GM21619 (cell line): ENCODE results near the gene TUT1.
A peak's percentile ranks its signal among the peaks of the same experiment; 100 is the strongest.
"Not testable (repeated sequence)": the region's sequence is repeated elsewhere in the genome, so short reads cannot be mapped to it uniquely, and the experiment has no call there.

Experiments used
- ATAC-seq: cut with Tn5 transposase; IDR thresholded peaks from one replicate; pipeline ENCODE4 v1.9.1; 2021; ENCODE audit not compliant: unreplicated experiment

TUT1 gene

DNA sequence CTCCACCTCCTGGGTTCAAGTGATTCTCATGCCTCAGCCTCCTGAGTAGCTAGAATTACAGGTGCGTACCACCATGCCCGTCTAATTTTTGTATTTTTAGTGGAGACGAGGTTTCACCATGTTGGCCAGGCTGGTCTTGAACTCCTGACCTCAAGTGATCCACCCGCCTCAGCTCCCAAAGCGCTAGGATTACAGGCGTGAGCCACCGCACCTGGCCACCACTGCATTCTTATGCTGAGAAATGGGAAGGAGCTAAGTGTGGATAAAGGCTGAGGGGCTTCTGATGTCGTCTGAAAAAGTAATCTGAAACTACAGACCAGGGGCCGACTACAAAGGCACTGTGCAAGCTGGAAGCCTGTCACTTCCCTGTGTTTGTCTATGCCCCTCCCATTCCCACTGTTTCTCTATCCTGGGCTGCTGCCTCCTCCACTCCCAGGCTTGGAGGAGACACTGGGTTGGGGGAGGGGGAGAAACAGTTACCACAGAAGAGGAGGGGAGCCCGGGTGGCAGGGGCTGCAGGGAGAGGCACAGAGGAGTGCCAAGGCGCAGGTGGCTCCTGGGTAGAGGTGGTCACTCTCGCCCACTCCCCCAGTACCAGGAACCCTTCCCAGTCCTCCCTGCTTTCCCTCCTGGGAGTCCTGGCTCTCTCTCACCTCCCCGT, 13.3 kb upstream of the TUT1 start:
- ATAC-seq, result no peak

DNA sequence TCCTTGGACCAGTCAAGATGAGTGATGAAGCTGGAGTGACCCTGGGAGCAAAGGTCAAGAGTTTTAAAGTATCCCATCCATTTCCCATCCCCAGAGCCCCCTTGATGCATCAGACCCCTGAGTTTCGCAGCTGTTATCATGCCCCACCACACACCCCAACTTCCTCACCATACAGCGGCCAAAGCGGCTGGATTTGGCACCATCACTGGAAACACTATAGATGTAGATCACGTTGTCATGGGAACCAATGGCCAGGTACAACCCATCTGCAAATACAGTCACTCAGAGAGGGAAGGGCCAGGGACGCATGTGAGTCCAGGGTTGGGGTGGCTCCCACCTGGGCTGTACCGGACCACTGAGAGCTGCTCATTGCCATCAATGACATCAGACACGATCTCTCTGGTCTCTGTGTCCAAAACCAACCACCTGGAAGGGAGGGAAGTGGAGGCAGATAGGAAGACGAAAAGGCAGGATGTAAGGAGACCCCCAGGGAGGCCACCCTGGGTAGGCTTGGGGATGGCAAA, 12.5 kb upstream of the TUT1 start:
- ATAC-seq, result no peak

DNA sequence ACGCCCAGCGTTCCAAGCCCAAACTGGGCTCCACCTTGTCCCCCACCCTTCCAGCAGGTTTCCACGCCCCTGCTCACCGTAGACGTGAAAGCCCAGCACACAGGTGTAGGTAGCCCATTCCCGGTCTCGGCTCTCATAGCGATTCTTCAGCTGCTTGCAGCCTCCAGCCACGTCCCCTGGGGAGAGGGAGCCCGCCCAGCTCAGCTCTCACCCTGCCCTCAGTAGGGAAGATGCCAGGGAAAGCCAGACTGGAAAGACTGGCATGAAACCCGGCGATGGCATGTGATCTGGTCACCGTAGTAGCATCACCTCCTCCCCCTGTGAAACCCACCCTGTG, 11.7 kb upstream of the TUT1 start:
- no peak for ATAC-seq

DNA sequence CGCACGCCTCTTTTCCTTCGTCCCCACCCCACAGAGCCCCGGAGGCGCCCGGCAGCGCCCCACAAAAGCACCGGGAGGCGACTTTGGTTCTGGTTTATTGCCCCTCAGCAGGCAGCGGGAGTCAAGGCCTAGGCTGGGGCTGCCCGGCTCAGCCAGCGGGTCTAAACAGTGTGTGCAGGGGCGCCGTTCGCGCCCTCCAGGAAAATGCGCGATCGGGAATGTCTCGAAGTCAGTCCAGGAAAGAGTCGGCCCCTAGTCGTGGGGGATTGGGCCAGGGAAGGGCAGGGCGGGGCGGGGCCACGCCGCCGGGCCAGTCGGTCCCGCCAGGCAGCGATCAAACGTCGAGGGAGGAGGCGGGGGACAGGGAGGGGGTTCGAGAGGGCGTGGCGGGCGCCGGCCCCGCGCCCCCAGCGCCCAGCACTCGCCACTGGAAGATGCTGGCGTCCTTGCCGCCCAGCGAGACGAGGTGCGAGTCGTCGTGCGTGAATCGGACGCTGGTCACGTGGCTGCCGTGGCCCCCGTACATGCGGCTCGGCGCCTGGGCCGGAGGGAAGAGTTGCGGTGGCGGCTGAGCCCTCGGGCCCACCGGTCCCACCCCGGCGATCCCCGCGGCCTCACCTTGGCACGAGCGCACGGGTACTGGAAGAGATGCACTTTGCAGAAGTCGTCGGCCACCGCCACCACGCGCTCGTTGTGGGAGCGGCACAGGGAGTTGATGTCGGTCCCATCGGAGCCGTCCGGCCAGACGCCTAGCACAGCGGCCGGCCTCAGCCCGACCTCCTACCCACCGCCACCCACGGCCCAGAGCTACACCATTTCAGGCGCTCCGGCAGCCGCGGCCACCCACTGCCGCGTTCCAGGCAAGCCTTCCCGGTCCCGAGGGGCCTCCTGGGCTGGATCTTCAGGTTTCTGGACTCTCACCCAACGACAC, 11.1 kb upstream of the TUT1 start:
- ATAC-seq, result no peak

DNA sequence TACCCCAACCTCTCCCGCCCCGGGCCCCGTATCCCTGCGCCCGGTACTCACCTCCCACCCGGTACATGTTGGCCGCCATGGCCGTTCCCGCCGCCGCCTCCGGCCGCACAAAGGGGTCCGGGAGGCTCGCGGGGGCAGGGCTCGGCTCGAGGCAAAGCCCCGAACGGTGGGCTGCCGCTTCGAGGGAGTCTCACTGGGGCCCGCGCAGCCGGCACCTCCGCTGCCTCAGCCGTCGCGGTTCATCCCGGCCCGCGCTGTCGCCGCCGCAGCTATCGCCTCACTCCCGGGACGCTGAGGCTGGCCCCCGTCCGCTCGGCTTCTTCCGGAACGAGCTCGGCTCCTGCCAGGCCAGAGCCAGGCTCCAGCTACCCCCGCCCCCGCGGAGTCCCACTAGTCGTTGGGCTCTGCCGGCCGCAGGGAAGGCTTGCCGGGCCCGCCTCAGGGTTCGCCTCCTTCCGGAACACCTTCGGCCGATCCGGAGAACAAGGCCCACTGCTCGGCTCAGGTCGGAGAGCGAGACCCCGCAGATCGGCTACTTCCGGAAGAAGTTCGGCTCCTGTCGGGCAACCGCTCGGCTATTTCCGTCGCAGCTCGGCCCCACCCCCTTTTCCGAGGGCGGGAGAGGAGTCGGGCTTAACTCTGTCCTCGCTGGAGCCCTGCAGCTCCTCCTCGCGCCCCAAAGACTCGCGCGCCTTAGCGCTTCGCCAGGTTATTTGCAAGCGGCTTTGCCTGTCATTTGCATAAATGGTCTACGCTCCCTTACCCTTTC, 10.2 kb upstream of the TUT1 start, which contains the start of gene MTA2:
MTA2 (minus strand) TSS at position 494 of the 769 bp plus-strand sequence; CDS start at position 79, 415 bp downstream.
- ATAC-seq, result peak; percentile 72

DNA sequence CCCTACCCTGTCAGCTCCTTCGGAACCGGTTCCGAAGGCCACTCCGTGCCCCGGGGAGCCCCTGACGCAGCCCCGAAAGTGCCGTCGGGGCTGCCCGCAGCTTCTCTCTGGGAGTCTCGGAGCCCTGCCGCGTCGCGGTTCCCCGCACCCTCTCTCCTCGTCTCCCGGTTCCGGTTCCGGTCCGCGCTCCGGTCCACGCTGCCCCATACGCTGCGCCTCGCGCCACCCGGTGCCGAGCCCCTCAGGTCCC, 9.7 kb upstream of the TUT1 start:
- no peak for ATAC-seq

DNA sequence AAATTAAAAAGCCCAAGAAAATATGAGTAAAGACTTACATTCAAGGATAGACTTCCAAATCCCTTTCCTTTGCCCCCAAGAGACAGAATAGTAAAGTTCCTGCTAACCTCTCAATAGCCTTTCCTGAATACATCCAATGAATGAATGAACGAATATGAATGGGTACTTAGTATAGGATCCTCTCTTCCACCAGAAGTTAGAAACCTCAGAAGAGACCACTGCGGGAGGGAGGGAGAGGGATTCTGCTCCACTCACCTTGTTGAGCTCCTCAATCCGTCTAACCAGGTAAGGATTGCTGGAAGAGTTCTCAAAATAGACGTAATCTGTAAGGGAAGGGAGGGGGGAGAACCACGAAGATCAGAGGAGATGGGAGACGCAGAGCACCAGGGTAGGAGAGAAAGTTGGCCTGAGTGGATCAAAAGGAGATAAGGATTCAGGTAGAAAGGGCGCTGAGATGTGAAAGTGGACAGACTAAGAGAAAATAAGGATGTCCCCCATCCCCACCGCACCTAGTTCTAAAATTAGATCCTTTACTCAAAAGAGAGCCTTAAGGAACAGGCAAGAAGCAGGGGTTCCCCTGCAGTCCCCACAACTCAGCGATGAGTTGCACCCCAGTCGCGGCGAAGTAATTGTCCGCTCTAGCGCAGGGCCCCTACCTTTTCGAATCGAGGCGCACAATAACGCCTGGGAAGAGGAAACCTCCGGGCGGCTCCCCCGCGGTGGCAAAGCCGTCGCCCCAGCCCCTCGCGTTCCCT, 9.2 kb upstream of the TUT1 start:
- no peak for ATAC-seq

DNA sequence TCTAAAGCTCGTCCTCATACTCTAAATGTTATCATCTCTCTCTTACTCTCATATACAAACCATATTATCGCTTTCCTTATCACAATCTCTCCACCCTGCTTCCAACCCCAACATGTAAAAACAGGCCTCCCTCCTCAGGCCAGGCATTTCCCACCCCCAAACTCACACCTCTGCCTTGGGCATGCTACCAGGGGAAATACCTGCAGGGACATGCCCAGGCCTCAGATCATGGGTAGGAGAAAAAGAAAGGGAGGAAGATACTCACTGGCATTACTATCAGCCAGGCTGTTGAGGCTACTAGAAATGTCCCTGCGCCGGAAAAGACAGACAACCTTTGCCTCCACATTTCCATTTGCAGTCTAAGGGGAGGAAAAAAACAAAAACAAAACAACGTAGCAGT, 8.6 kb upstream of the TUT1 start:
- no peak for ATAC-seq

DNA sequence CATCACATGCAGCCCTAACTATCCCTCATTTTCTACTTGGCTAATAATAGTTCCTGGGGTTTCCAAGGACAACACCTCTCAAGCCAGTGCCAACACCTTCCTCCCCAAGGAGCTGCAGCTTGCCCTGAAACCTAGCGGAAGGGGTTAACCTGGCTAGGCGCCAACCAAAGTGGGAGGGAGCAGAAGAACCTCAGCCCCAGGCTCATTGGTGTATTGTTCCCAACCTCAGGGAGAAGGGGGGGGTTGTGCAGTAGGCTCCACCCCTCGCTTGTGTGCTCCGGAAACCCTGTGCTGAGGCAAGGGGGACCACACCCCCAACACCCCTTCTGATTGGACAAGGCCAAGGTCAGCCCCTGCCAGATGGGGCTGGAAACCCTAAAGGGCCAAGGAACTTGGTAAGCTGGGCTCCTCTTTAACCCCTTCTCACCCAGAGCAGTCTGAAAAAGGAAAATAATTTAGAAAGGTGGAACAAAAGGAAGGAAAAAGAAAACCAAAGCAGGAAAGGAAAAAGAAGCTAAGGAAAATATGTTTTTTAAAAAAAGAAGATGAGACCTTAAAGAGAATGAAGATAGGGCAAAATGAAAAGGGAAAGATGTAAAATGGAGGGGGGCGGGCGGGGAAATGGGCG, 7.9 kb upstream of the TUT1 start:
- peak; percentile 49 for ATAC-seq

DNA sequence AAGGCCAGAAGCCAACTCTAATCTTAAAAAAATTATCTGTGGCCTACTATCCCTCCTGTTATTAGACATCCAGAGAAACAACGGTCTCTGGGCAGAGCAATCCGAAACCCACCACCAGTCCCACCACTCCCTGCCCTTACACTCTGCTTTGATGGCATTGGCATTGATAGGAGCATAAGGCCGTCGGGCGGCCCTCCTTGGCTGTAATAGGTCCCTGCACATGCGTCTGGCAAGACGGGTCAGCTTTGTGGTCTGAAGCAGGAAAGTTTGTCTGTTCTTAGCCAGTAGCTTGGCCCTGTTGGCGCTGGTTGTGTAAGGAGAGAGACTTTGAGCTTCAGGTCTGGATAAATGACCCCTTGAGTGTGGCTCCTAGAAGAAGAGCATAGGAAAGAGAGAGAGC, 3.8 kb upstream of the TUT1 start:
- ATAC-seq, result no peak

DNA sequence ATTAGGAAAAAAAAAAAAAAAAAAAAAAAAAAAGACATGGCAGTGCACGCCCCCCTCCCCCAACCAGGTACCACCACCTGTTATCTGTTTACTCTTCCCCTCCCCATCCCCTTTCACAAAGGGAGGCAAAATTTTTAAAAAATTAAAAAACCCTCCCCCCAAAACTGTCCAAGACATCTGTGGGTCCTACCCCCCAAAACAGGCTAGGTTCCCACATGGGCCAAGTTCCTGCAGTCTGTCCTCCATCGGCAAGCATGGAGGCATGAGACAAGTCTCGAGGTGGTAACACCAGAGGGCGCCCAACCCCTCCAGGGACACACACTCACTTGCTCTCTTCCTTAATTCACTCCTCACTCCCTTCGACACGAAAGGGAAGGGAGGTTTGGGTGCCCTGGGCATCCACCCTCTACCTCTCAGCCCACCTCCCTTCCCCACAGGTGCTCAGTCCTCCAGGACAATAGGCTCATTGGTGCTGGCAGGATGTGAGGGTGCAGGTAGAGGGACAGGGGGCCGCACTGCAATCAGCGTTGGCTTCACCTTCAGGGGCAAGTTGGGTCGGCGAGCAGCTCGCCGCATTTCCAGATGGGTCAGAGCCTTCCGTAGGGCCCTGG, 2.2 kb upstream of the TUT1 start:
- ATAC-seq, result no peak

DNA sequence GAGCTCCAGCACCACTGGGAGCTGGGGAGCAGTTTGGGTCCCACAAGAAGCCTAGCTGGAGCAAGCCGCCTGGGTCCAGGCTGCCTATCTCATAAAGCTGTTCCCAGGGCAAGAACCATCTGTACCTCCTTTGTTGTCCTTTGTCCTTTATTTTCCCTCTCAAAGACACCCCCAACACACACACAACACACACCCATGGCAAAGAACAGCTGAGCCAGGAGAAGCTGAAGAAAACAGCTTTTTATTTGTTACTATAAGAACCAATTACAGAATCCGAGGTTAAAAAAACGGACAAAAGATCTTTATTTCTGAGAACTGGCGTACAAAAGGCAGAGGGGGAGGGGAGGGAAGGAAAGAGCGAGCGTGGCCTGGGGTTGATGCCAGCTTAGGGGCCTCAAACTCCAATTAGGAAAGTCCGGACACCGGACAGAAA, 1.7 kb upstream of the TUT1 start:
- ATAC-seq, result no peak

DNA sequence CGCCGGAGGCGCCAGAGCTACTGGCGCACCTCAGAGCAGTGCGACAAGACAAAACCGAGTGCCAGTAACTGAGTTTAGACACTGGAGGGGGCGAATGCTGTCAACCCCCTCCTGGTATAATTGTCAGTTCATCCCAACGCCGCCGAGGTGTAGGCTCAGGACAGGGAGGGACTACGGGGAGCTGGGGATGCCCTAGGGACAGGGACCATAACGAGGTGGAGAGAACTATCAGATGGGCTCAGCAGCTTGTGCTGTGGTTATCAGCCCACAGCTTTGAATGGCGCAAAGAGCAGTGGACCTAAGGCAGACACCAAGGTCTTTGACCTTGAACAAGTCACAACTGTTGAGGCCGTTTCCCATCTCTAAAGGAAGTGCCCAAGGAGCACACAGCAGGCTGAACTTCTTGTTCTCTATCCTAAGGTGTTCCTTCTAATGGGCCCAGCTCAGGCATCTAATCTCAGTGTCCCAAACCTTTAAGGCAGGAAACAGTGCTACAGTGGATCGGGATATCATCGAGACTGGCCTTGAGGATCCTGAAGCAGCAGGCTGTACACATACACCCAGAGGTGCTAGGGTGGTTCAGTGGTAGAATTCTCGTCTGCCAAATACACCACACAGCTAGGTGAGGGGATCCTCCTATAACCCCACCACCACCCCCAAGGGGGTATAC, 958 bp upstream of the TUT1 start:
- no peak for ATAC-seq

DNA sequence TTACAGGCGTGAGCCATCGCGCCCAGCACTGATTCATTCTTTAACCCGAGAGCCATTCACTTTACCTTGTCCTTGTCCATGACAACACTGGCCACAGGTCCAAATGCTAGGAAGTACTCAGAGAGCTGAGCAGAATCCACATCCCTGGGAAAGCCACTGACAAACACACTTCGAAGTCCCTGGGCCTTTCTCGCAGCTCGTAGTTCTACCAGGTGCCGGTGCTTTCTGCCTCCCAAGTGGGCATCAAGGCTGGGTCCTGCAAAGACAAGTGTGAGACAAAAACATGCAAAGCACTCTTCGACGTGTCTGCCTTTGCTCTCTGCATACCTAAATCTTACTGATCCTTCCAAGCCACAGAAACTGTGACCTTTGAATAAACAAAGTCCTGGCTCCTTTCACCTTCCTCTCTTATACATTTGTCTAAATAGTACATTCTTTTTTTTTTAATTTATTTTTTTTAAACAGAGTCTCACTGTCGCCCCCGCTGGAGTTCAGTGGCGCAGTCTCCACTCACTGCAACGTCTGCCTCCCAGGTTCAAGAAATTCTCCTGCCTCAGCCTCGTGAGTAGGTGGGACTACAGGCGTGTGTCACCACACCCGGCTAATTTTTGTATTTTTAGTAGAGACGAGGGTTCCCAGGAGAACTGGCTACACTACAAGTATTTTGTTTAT, 2.2 kb downstream of the TUT1 start:
- ATAC-seq, result no peak

DNA sequence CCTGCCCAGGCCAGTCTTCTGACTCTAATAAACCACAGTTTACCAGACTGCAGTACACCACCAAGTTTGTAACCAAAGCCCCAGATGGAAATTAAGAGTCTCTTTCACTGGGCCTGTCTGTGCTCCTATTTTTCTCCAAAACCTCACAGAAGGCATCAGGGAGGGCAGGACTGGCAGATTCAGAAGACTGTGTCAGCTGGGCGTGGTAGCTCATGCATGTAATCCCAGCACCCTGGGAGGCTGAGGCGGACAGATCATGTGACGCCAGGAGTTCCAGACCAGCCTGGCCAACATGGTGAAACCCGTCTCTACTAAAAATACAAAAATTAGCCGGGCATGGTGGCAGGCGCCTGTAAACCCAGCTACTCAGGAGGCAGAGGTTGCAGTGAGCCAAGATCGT, 6.0 kb downstream of the TUT1 start:
- ATAC-seq, result not testable (repeated sequence)

DNA sequence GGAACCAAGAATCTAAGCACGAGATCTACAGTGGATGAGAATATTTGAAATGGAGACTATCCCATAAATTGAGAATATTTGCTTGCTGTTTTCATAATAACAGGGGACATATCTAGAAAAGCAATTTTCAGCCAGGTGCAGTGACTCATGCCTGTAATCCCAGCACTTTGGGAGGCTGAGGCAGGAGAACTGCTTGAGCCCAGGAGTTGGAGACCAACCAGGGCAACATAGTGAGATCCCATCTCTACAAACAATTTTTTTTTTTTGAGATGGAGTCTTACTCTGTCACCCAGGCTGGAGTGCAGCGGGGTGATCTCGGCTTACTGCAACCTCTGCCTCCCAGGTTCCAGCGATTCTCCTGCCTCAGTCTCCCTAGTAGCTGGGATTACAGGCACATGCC, 9.6 kb downstream of the TUT1 start:
- not testable (repeated sequence) for ATAC-seq

DNA sequence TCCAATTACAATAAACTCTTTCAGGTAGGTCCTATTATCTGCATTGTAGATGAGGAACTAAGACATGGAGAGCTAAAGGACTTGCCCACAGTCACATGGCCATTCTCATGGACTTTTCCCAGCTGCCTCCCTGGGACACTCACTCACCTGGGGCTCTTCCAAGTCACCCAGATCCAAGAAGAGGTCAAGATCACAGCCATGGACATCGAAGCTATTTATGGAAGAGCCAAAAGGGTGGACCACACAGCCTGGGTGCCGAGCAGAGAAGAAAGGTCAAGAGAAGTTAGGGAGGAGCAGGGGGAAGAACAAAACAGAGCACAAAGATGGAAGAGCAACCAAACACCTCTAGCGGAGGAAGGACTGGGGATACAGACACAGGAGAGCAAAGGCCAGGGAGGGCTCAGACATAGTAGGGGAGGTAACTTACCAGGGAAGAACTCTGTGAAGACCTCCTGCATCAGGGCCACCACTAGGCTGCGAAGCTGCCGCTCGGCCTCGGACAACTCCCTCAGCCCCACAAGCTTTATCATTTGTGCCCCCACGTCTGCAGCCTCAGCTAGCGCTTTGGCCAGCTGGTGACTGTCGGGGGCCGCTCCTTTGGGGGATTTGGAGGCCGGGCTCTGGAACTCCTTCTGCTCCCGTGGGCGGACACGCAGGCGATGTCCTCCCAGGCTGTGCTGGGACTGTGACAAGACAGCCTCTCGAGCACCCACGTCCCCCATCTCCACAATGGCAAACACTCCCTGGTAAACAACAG, 10.2 kb downstream of the TUT1 start:
- ATAC-seq, result no peak

DNA sequence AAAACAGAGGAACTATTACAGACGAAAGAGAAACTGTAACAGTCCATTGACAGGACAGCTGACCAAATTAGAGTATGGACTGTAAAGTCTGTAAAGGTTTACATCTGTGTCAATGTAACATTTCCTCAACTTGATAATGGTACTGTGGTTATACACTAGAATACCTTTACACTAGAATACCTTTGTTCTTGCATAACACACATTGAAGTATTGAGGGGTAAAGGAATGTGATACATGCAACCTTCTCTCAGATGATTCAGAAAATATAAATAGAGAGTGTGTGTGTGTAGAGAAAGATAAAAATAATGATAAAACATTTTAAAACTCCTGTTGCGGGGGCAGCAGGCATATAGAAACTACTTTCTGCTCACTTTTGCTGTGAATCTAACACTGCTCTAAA, 12.1 kb downstream of the TUT1 start:
- no peak for ATAC-seq
